BLaER1 (cell line): ENCODE data around the gene TTC34.

Experiments
- H3K27ac ChIP-seq: shearing (Covaris generic); formaldehyde crosslinking; 2 replicates; pipeline ENCODE4 v1.8.1; 2022
- H3K27me3 ChIP-seq: shearing (Covaris generic); formaldehyde crosslinking; 2 replicates; pipeline ENCODE4 v1.8.1; 2022
- H3K36me3 ChIP-seq: shearing (Covaris generic); formaldehyde crosslinking; 2 replicates; pipeline ENCODE4 v1.8.1; 2022
- H3K4me1 ChIP-seq: shearing (Covaris generic); formaldehyde crosslinking; 2 replicates; pipeline ENCODE4 v1.8.1; 2022
- H3K4me2 ChIP-seq: shearing (Covaris generic); formaldehyde crosslinking; 2 replicates; pipeline ENCODE4 v1.8.1; 2022
- H3K4me3 ChIP-seq: shearing (Covaris generic); formaldehyde crosslinking; 2 replicates; pipeline ENCODE4 v1.8.1; 2022
- H3K9ac ChIP-seq: shearing (Covaris generic); formaldehyde crosslinking; 2 replicates; pipeline ENCODE4 v1.8.1; 2022
- H3K9me3 ChIP-seq: shearing (Covaris generic); formaldehyde crosslinking; 2 replicates; pipeline ENCODE4 v1.8.1; 2022
- H4K20me1 ChIP-seq: shearing (Covaris generic); formaldehyde crosslinking; 2 replicates; pipeline ENCODE4 v1.8.1; 2022
- Cebpa-rat ChIP-seq: shearing (Covaris generic); IDR thresholded peaks from 2 replicates; pipeline ENCODE4 v1.8.1; 2022

TTC34 gene

GRCh38 chr1:2595812-2596529, 205.5 kb downstream of the TTC34 start:
- peaks cover 60% of the 10 kb centered on the region for H3K4me1 ChIP-seq
- H3K9me3 ChIP-seq, result peaks cover 5% of the 10 kb centered on the region

GRCh38 chr1:2595261-2595811, 206.2 kb downstream of the TTC34 start:
- Histone ChIP-seq H3K9me3 (peaks cover 5% of the 10 kb centered on the region), H4K20me1 (peaks cover 20% of the 10 kb centered on the region), H3K27me3 (peaks cover 38% of the 10 kb centered on the region), H3K27ac (no peak overlapping the region), H3K36me3 (no peaks in the 10 kb centered on the region), H3K9ac (no peak overlapping the region), H3K4me3 (no peak overlapping the region), H3K4me1 (peaks cover 60% of the 10 kb centered on the region), H3K4me2 (no peak overlapping the region)
- TF ChIP-seq Cebpa-rat, result no peak

More at GRCh38 chr1:2595812-2596529, 205.5 kb downstream of the TTC34 start:
- TF ChIP-seq Cebpa-rat, result no peak
- H3K36me3 ChIP-seq, result no peaks in the 10 kb centered on the region
- H3K9ac ChIP-seq, result no peak overlapping the region
- no peak overlapping the region for H3K27ac ChIP-seq
- peaks cover 41% of the 10 kb centered on the region for H3K27me3 ChIP-seq
- H3K4me2 ChIP-seq, result peak overlapping the region; percentile 84
- H4K20me1 ChIP-seq, result peaks cover 20% of the 10 kb centered on the region
- no peak overlapping the region for H3K4me3 ChIP-seq

GRCh38 chr1:2594641-2595131, 206.8 kb downstream of the TTC34 start:
- Histone ChIP-seq H4K20me1 (peaks cover 26% of the 10 kb centered on the region), H3K4me1 (peaks cover 60% of the 10 kb centered on the region), H3K4me2 (peak overlapping the region; percentile 72; the same call in 1 of the 2 replicates), H3K27me3 (peaks cover 32% of the 10 kb centered on the region), H3K4me3 (no peak overlapping the region), H3K36me3 (peaks cover under 1% of the 10 kb centered on the region; the same call in 1 of the 2 replicates), H3K27ac (no peak overlapping the region), H3K9ac (no peak overlapping the region), H3K9me3 (peaks cover 5% of the 10 kb centered on the region)
- TF ChIP-seq Cebpa-rat, result no peak

- H3K4me3 ChIP-seq, result no peak overlapping the region
- no peak for TF ChIP-seq Cebpa-rat
- H3K36me3 ChIP-seq, result peaks cover 6% of the 10 kb centered on the region
- peaks cover 32% of the 10 kb centered on the region for H3K27me3 ChIP-seq
- H3K4me1 ChIP-seq, result peaks cover 64% of the 10 kb centered on the region
- no peak overlapping the region; the same call in 1 of the 2 replicates for H3K27ac ChIP-seq
- H3K9ac ChIP-seq, result no peak overlapping the region
- peak overlapping the region; percentile 72 for H3K4me2 ChIP-seq
- peaks cover 5% of the 10 kb centered on the region for H3K9me3 ChIP-seq
- peaks cover 31% of the 10 kb centered on the region for H4K20me1 ChIP-seq
Observed at GRCh38 chr1:2594001-2594640, 207.4 kb downstream of the TTC34 start.

GRCh38 chr1:2593251-2593878, 208.1 kb downstream of the TTC34 start:
- peaks cover 9% of the 10 kb centered on the region for H3K36me3 ChIP-seq
- peaks cover 68% of the 10 kb centered on the region for H3K4me1 ChIP-seq
- peaks cover 28% of the 10 kb centered on the region for H3K27me3 ChIP-seq
- H3K4me3 ChIP-seq, result no peak overlapping the region
- peak overlapping the region; percentile 8; the same call in 1 of the 2 replicates for H3K27ac ChIP-seq
- H3K9me3 ChIP-seq, result no peaks in the 10 kb centered on the region
- H3K9ac ChIP-seq, result no peak overlapping the region
- no peak for TF ChIP-seq Cebpa-rat
- H3K4me2 ChIP-seq, result peak overlapping the region; percentile 72
- peaks cover 39% of the 10 kb centered on the region for H4K20me1 ChIP-seq

GRCh38 chr1:2592672-2593071, 208.8 kb downstream of the TTC34 start:
- Histone ChIP-seq H3K36me3 (peaks cover 9% of the 10 kb centered on the region), H3K4me2 (peak overlapping the region; percentile 72), H4K20me1 (peaks cover 34% of the 10 kb centered on the region), H3K9ac (peak overlapping the region; percentile 53; the same call in 1 of the 2 replicates), H3K27me3 (peaks cover 23% of the 10 kb centered on the region), H3K9me3 (no peaks in the 10 kb centered on the region), H3K27ac (peak overlapping the region; percentile 8; the same call in 1 of the 2 replicates), H3K4me3 (no peak overlapping the region), H3K4me1 (peaks cover 68% of the 10 kb centered on the region)
- no peak for TF ChIP-seq Cebpa-rat

GRCh38 chr1:2591581-2592261, 209.8 kb downstream of the TTC34 start:
- Histone ChIP-seq H3K9ac (no peak overlapping the region), H3K9me3 (no peaks in the 10 kb centered on the region), H3K4me1 (peaks cover 65% of the 10 kb centered on the region), H3K27me3 (peaks cover 15% of the 10 kb centered on the region; the same call in 1 of the 2 replicates), H3K27ac (no peak overlapping the region), H3K4me3 (no peak overlapping the region), H4K20me1 (peaks cover 24% of the 10 kb centered on the region), H3K4me2 (peak overlapping the region; percentile 22; the same call in 1 of the 2 replicates), H3K36me3 (peaks cover 9% of the 10 kb centered on the region)
- no peak for TF ChIP-seq Cebpa-rat

GRCh38 chr1:2591233-2591580, 210.3 kb downstream of the TTC34 start:
- no peak overlapping the region; the same call in 1 of the 2 replicates for H3K4me2 ChIP-seq
- peaks cover 9% of the 10 kb centered on the region for H3K36me3 ChIP-seq
- no peak overlapping the region for H3K4me3 ChIP-seq
- peaks cover 10% of the 10 kb centered on the region; the same call in 1 of the 2 replicates for H3K27me3 ChIP-seq
- no peak overlapping the region for H3K9ac ChIP-seq
- H3K27ac ChIP-seq, result no peak overlapping the region
- H3K9me3 ChIP-seq, result no peaks in the 10 kb centered on the region
- H3K4me1 ChIP-seq, result peaks cover 60% of the 10 kb centered on the region
- TF ChIP-seq Cebpa-rat, result no peak
- H4K20me1 ChIP-seq, result peaks cover 20% of the 10 kb centered on the region
